Astrocyte of the hippocampus (primary cell): ENCODE measurements around the gene MZT2B.
"Not testable (repeated sequence)": the region's sequence is repeated elsewhere in the genome, so short reads cannot be mapped to it uniquely, and the experiment has no call there.

Experiments used
- DNase-seq: peaks from one replicate; pipeline ENCODE4 v3.0.0; 2011; ENCODE audit warnings: low read depth, low spot score

Gene MZT2B

GRCh38 chr2:130152816-130153595 is 29.1 kb upstream of the MZT2B start:
- no peak for DNase-seq

GRCh38 chr2:130153721-130154422 is 28.2 kb upstream of the MZT2B start:
- DNase-seq = not testable (repeated sequence)

- not testable (repeated sequence) for DNase-seq
Measured at GRCh38 chr2:130154423-130154770, 27.7 kb upstream of the MZT2B start.

- DNase-seq = no peak
Measured at GRCh38 chr2:130154773-130155765, 27.0 kb upstream of the MZT2B start.

GRCh38 chr2:130155956-130156623 is 26.0 kb upstream of the MZT2B start:
- DNase-seq = peak; percentile 85

GRCh38 chr2:130156624-130157004 is 25.4 kb upstream of the MZT2B start:
- DNase-seq = no peak

GRCh38 chr2:130157354-130157753 is 24.7 kb upstream of the MZT2B start:
- not testable (repeated sequence) for DNase-seq

GRCh38 chr2:130157825-130158514 is 24.1 kb upstream of the MZT2B start:
- not testable (repeated sequence) for DNase-seq

- DNase-seq = no peak
Measured at GRCh38 chr2:130158631-130159030, 23.4 kb upstream of the MZT2B start.

- DNase-seq = not testable (repeated sequence)
Measured at GRCh38 chr2:130159376-130159775, 22.7 kb upstream of the MZT2B start.

GRCh38 chr2:130160131-130160530 is 21.9 kb upstream of the MZT2B start:
- DNase-seq = no peak

- not testable (repeated sequence) for DNase-seq
Measured at GRCh38 chr2:130160838-130161705, 21.0 kb upstream of the MZT2B start.

GRCh38 chr2:130162486-130162885 is 19.6 kb upstream of the MZT2B start:
- DNase-seq = not testable (repeated sequence)

- DNase-seq = no peak
Measured at GRCh38 chr2:130162968-130163367, 19.1 kb upstream of the MZT2B start.

GRCh38 chr2:130165293-130166016 is 16.6 kb upstream of the MZT2B start:
- DNase-seq = no peak

GRCh38 chr2:130166611-130167010 is 15.5 kb upstream of the MZT2B start:
- not testable (repeated sequence) for DNase-seq

- DNase-seq = not testable (repeated sequence)
Measured at GRCh38 chr2:130169163-130169562, 12.9 kb upstream of the MZT2B start.

GRCh38 chr2:130169896-130170295 is 12.2 kb upstream of the MZT2B start:
- DNase-seq = no peak

- not testable (repeated sequence) for DNase-seq
Measured at GRCh38 chr2:130174866-130175265, 7.2 kb upstream of the MZT2B start.
